MG63 (cell line): Measurements from ENCODE around the gene RLF. TPM values are rescaled to one million over a fixed set of nuclear protein-coding genes. Genes with fewer than 3 reads are reported as not detected.
"Not testable (repeated sequence)": the region's sequence is repeated elsewhere in the genome, so short reads cannot be mapped to it uniquely, and the experiment has no call there.

ENCODE experiments used
- DNase-seq: peaks from one replicate; pipeline ENCODE4 v3.0.0-alpha.2; 2020
- H3K27me3 ChIP-seq: fragments of 250-450 bp; sonication (Bioruptor Pico); 2 replicates; pipeline ENCODE4 v1.5.1; 2020; ENCODE audit warnings: mild to moderate bottlenecking, moderate library complexity
- H3K36me3 ChIP-seq: fragments of 250-450 bp; sonication (Bioruptor Pico); 2 replicates; pipeline ENCODE4 v1.5.1; 2020; ENCODE audit warnings: mild to moderate bottlenecking, moderate library complexity
- H3K4me3 ChIP-seq: fragments of 250-450 bp; sonication (Bioruptor Pico); 2 replicates; pipeline ENCODE4 v1.5.1; 2020; ENCODE audit warnings: mild to moderate bottlenecking, moderate library complexity
- H3K9me3 ChIP-seq: fragments of 250-450 bp; sonication (Bioruptor Pico); 2 replicates; pipeline ENCODE4 v1.5.1; 2020; ENCODE audit warnings: mild to moderate bottlenecking, moderate library complexity
- total RNA-seq: library from RNA; depleted of rRNA; stranded (reverse); fragments of >200 nt; shearing (Covaris generic); gene quantifications from 2 replicates; pipeline ENCODE4 v1.2.3, GENCODE V29; 2014; ENCODE audit warnings: low replicate concordance

The RLF gene
- total RNA-seq, 1 experiment from 2014 or later, result 4.0 TPM

- no peak for DNase-seq
- no peaks in the 10 kb centered on the region for H3K27me3 ChIP-seq
- no peak overlapping the region for H3K4me3 ChIP-seq
- peaks cover 15% of the 10 kb centered on the region for H3K36me3 ChIP-seq
- H3K9me3 ChIP-seq, result no peaks in the 10 kb centered on the region
These were observed 49.5 kb downstream of the RLF start for GRCh38 chr1:40210511-40211204.

- H3K9me3 ChIP-seq, result no peaks in the 10 kb centered on the region
- DNase-seq, result no peak
- no peaks in the 10 kb centered on the region for H3K27me3 ChIP-seq
- no peak overlapping the region for H3K4me3 ChIP-seq
- peaks cover 2% of the 10 kb centered on the region; the same call in 1 of the 2 replicates for H3K36me3 ChIP-seq
These were observed 57.1 kb downstream of the RLF start for GRCh38 chr1:40218333-40218732.

DNA sequence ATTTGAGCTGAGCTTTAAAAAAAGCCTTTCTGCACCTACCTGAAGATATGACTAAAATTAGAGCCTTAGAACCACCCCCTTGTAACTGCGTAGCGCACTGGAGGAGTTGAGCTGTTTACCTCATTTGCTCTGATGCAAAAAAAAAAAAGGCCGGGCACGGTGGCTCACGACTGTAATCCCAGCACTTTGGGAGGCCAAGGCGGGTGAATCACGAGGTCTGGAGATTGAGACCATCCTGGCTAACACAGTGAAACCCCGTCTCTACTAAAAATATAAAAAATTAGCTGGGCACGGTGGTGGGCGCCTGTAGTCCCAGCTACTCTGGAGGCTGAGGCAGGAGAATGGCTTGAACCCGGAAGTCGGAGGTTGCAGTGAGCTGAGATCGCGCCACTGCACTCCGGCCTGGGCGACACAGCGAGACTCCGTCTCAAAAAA, 60.3 kb downstream of the RLF start:
- not testable (repeated sequence) for H3K9me3 ChIP-seq, H3K4me3 ChIP-seq, H3K27me3 ChIP-seq, DNase-seq, H3K36me3 ChIP-seq

DNA sequence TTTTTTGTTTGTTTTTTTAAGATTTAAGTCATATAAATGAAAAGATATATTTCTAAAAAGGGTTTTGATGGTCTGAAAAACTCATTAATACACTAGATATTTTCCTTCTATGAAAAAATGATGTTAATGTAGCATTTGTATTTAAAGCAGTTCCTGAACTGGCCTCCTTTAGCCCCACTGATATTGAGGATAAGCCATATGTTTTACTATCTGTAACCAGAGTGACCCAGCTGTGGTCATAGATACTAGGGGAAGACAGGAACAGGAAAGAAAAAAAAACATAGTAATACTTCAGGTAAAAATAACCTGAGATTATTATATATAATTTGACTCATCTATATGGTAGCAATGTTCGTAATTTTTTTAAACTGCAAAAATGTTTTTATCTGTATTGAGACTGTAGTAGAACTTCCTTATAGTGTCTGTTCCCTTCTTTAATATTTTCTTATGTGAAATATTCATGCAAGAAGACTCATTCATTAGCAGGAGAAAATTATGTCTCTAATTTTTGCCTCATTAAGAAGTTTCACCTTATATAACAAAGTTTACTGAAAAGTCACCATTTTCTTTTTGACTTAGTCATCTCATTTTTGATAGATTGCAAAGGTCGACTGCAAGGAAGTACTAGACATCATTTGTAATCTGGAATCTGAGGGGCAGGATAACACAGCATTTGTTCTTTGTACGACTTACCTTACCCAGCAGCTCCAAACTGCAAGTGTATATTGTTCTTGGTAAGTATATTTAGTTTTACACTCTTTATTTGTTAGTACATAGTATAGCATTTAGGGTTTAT, 61.0 kb downstream of the RLF start:
- Histone ChIP-seq H3K36me3 (no peaks in the 10 kb centered on the region), H3K4me3 (no peak overlapping the region), H3K27me3 (no peaks in the 10 kb centered on the region), H3K9me3 (no peaks in the 10 kb centered on the region)
- DNase-seq, result no peak

- Histone ChIP-seq H3K9me3 (no peaks in the 10 kb centered on the region), H3K27me3 (no peaks in the 10 kb centered on the region), H3K4me3 (no peak overlapping the region), H3K36me3 (peaks cover 6% of the 10 kb centered on the region; the same call in 1 of the 2 replicates)
- no peak for DNase-seq
These were observed 62.9 kb downstream of the RLF start for GRCh38 chr1:40224040-40224439.

DNA sequence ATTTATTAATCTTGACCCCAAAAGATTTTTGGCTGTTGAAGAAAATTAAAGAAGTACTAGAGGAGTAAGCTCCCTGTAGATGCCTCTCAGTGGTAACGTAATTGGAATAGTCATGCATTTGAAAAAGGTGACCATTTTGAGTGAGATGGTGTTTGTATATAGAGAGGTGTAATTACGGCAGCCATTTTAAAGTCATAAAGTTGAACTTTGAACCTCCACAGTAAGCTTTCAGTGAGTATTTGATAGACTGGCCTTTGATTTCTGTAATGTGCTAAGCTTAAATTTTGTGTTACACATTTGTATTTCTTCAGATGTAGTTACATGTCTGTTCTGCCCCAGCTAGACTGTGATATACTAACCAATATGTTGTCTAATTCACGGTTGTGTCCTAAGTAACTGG, 65.0 kb downstream of the RLF start:
- Histone ChIP-seq H3K9me3 (no peaks in the 10 kb centered on the region), H3K36me3 (peaks cover 8% of the 10 kb centered on the region), H3K4me3 (no peak overlapping the region), H3K27me3 (no peaks in the 10 kb centered on the region)
- DNase-seq, result no peak

- DNase-seq, result no peak
- Histone ChIP-seq H3K36me3 (peaks cover 33% of the 10 kb centered on the region), H3K27me3 (no peaks in the 10 kb centered on the region), H3K4me3 (no peak overlapping the region), H3K9me3 (no peaks in the 10 kb centered on the region)
These were observed 71.3 kb downstream of the RLF start for GRCh38 chr1:40232444-40232843.

DNA sequence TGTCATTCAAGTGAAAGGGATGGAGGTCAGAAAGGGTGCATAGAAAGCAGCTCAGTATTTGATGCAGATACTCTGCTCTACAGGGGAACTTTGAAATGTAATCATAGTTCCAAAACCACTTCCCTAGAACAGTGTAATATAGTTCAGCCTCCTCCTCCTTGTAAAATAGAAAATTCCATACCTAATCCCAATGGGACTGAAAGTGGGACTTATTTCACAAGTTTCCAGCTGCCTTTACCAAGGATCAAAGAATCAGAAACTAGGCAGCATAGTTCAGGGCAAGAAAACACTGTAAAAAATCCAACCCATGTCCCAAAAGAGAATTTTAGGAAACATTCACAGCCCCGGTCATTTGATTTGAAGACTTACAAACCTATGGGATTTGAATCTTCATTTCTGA, 78.4 kb downstream of the RLF start:
- no peaks in the 10 kb centered on the region; the same call in 1 of the 2 replicates for H3K9me3 ChIP-seq
- H3K4me3 ChIP-seq, result no peak overlapping the region
- H3K27me3 ChIP-seq, result no peaks in the 10 kb centered on the region
- no peak for DNase-seq
- H3K36me3 ChIP-seq, result peaks cover 47% of the 10 kb centered on the region

DNA sequence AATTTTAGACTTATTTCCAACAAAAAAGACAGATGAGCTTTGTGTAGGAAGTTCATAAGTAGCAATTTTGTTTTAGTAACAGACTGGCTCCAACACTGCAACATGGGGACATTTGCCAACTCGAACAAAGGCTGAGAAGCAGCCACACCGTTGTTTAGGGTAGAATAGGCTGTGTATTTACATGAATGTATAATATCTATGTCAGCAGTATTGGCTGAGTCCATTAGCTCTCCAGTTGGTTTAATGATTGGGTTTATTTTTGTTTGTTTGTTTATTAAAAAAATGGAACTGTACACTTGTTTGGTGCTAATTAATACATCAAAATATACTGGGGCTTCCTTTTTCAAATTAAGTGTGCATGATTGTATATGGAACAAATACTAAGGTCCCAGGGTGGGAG, 79.2 kb downstream of the RLF start:
- Histone ChIP-seq H3K36me3 (peaks cover 45% of the 10 kb centered on the region), H3K9me3 (no peaks in the 10 kb centered on the region; the same call in 1 of the 2 replicates), H3K4me3 (no peak overlapping the region), H3K27me3 (no peaks in the 10 kb centered on the region)
- DNase-seq, result no peak

GRCh38 chr1:40241362-40241761, 80.2 kb downstream of the RLF start:
- H3K9me3 ChIP-seq, result no peaks in the 10 kb centered on the region; the same call in 1 of the 2 replicates
- no peak overlapping the region for H3K4me3 ChIP-seq
- H3K36me3 ChIP-seq, result peaks cover 38% of the 10 kb centered on the region
- no peaks in the 10 kb centered on the region for H3K27me3 ChIP-seq
- DNase-seq, result no peak

DNA sequence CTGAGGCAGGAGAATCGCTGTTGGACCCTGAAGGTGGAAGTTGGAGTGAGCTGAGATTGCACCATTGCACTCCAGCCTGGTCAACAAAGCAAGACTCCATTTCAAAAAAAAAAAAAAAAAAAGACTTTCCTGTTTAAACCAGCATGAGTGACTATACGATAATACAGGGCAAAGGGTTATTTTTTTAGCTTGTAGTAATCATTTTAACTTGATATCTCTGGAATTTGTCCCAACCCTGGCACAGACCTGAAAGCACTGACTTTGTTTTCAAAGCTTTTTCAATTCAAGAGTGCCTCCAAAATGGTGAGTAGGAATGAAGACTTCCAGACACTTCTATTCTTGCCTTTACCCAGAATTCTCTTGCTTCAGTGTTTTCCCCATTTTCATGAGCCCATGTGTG, 82.2 kb downstream of the RLF start:
- no peaks in the 10 kb centered on the region; the same call in 1 of the 2 replicates for H3K9me3 ChIP-seq
- no peak overlapping the region for H3K4me3 ChIP-seq
- DNase-seq, result no peak
- H3K27me3 ChIP-seq, result no peaks in the 10 kb centered on the region
- peaks cover 18% of the 10 kb centered on the region for H3K36me3 ChIP-seq

GRCh38 chr1:40244138-40244744, 83.1 kb downstream of the RLF start:
- H3K4me3 ChIP-seq, result no peak overlapping the region
- H3K36me3 ChIP-seq, result peaks cover 9% of the 10 kb centered on the region
- DNase-seq, result no peak
- no peaks in the 10 kb centered on the region for H3K27me3 ChIP-seq
- no peaks in the 10 kb centered on the region; the same call in 1 of the 2 replicates for H3K9me3 ChIP-seq

DNA sequence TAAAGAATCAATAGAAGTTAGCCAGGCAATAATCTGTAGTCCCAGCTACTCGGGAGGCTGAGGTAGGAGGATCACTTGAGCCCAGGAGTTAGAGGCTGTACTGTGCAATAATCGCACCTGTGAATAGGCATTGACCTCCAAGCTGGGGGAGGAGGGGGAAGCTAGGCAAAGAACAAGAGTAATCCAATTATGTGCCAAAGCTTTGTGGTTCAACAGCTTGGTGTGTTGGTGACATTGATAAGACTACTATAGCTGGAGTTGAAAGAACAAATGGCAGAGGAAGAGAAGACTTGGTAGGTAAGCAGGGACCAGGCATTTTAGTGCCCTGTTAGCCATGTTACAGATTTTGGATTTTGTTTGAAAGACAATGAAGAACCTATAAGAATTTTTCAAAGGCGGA, 84.5 kb downstream of the RLF start:
- Histone ChIP-seq H3K36me3 (peaks cover 8% of the 10 kb centered on the region), H3K9me3 (no peaks in the 10 kb centered on the region; the same call in 1 of the 2 replicates), H3K4me3 (no peak overlapping the region), H3K27me3 (no peaks in the 10 kb centered on the region)
- DNase-seq, result no peak

GRCh38 chr1:40247655-40248054, 86.5 kb downstream of the RLF start, which contains the start of gene TMCO2:
Gene TMCO2, plus strand, starts transcription at chr1:40247937. Its CDS starts 57 bp downstream, at chr1:40247994.
- Histone ChIP-seq H3K27me3 (no peaks in the 10 kb centered on the region), H3K9me3 (no peaks in the 10 kb centered on the region), H3K4me3 (no peak within 1 kb of the TSS), H3K36me3 (no peaks in the 10 kb centered on the region)
- no peak for DNase-seq

DNA sequence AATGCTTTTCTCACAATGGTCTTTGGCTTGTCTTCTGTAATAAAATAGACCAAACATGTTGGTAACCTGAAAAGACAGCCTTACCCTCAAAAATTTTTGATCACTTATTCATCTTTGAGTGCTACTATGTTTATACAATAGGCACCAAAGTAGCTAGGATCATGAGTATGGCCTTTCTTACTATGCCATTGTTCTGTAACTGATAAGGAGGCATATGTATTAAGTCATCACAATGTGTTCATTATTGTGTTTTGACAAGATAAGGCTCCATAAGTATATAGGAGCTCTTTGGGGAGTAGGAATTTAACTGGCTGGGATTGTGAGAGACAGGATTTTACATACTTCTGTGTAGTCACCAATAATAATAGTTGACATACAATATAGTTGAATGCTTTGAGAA, 87.2 kb downstream of the RLF start:
- Histone ChIP-seq H3K9me3 (no peaks in the 10 kb centered on the region), H3K36me3 (no peaks in the 10 kb centered on the region), H3K4me3 (no peak overlapping the region), H3K27me3 (no peaks in the 10 kb centered on the region)
- no peak for DNase-seq

- Histone ChIP-seq H3K9me3 (no peaks in the 10 kb centered on the region), H3K27me3 (no peaks in the 10 kb centered on the region), H3K36me3 (no peaks in the 10 kb centered on the region), H3K4me3 (no peak overlapping the region)
- no peak for DNase-seq
These were observed 90.3 kb downstream of the RLF start for GRCh38 chr1:40251456-40251855.

DNA sequence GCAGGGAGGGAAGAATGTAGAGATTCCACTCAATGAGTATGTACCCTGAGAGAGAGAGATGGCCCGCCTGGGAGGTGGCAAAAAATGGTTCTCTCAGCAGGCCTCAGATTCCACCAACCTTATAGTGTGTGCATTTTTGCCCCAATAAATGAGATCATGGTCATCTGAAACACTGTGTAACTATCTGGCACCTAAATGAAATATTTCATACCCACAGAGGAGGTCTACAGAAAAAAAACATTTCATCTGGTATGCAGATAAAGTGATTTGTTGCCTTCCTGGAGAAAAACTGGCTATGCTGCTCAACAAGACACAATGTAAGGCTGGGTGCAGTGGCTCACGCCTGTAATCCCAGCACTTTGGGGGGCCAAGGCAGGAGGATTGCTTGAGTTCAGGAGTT, 91.4 kb downstream of the RLF start:
- H3K4me3 ChIP-seq, result no peak overlapping the region
- H3K27me3 ChIP-seq, result no peaks in the 10 kb centered on the region
- H3K36me3 ChIP-seq, result no peaks in the 10 kb centered on the region; the same call in 1 of the 2 replicates
- no peaks in the 10 kb centered on the region for H3K9me3 ChIP-seq
- DNase-seq, result no peak
